Measurements from ENCODE around the gene HERC4.

Gene HERC4

DNA sequence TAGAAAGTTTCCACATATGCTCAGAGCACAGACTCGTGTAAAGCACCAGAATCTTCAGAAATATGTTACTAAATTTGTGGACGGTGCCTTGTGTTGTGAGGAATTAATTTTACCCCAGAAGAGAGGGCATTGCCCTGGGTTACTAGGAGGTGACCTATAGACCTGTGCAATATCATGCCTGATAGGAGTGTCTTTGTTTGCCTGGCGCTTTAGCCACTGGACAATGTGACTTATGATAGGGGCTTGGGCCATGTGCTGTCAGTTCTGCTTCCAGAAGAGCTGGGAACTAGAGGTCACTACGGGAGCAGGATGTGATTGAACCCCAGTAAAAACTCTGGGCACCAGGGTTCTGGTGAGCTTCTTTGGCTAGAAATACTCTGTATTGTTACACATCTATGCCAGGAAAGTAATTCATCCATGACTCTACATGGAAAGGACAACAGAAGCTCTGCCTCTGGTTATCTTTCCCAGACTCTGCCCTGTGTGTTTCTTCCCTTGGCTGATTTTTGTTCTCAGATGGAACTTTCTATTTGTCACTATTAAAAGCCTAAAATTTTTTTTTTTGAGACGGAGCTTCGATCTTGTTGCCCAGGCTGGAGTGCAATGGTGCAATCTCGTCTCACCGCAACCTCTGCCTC lies 115.1 kb downstream of the HERC4 start:
- TF ChIP-seq, protein P1, sequence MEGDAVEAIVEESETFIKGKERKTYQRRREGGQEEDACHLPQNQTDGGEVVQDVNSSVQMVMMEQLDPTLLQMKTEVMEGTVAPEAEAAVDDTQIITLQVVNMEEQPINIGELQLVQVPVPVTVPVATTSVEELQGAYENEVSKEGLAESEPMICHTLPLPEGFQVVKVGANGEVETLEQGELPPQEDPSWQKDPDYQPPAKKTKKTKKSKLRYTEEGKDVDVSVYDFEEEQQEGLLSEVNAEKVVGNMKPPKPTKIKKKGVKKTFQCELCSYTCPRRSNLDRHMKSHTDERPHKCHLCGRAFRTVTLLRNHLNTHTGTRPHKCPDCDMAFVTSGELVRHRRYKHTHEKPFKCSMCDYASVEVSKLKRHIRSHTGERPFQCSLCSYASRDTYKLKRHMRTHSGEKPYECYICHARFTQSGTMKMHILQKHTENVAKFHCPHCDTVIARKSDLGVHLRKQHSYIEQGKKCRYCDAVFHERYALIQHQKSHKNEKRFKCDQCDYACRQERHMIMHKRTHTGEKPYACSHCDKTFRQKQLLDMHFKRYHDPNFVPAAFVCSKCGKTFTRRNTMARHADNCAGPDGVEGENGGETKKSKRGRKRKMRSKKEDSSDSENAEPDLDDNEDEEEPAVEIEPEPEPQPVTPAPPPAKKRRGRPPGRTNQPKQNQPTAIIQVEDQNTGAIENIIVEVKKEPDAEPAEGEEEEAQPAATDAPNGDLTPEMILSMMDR (IDR thresholded peaks at IDR 0.05; ENCODE audit: low read depth, low read length): no peak
- DNase-seq (ENCODE audit: extremely low read depth, low read depth): no peak

DNA sequence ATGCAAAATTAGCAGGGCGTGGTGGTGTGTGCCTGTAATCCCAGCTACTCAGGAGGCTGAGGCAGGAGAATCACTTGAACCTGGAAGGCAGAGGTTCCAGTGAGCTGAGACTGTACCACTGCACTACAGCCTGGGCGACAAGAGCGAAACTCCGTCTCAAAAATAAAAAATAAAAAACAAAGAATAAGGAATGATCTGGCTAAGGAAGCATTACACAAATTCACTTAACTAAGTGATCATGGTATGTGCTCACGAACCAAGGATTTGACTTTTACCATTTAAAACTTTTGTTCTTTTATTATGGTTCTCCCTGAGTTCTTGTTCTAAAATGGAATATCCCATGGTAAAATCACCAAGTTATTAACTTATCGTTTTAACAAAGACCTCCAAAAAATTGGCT lies 119.5 kb downstream of the HERC4 start:
- no peak for DNase-seq (ENCODE audit: extremely low read depth, low read depth)
- TF ChIP-seq, protein P1 (IDR thresholded peaks at IDR 0.05; ENCODE audit: low read depth, low read length): no peak

DNA sequence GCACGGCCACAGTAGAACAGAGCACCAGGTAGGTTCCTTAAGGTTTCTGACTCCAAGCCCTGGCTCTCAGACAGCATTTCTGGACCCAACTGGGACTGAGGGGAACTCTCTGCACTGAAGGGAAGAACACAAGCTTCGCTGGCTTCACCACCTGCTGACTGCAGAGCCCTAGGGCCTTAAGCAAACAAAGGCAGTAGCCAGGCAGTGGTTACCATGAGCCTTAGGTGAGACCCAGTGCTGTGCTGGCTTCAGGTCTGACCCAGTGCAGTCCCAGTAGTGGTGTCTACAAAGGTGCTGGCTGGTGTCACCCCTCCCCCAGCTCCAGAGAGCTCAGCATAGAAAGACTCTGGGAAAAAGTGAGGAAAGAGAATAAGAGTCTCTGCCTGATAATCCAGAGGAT lies 131.2 kb downstream of the HERC4 start:
- TF ChIP-seq, protein P1 (IDR thresholded peaks at IDR 0.05; ENCODE audit: low read depth, low read length): no peak
- DNase-seq (ENCODE audit: extremely low read depth, low read depth): no peak

DNA sequence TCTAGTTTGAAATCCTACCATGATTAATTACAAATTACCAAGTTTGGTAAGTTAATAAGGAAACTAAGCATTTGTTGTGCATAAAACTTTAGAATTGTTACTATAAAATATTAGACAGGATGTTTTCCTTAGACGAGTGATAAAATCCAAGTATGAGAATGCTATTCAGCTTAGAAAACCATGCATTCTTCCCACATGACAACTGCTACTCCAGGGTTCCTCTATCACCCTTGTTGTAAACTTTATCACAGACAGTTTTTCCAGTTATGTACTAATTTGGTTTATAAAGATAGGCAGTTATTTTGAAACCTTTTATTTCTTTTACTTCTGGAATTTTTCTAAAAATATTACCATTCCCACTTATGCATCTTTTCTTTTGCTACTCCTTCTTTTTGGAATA lies 138.7 kb downstream of the HERC4 start:
- TF ChIP-seq, protein P1 (IDR thresholded peaks at IDR 0.05; ENCODE audit: low read depth, low read length): no peak
- DNase-seq (ENCODE audit: extremely low read depth, low read depth): no peak

DNA sequence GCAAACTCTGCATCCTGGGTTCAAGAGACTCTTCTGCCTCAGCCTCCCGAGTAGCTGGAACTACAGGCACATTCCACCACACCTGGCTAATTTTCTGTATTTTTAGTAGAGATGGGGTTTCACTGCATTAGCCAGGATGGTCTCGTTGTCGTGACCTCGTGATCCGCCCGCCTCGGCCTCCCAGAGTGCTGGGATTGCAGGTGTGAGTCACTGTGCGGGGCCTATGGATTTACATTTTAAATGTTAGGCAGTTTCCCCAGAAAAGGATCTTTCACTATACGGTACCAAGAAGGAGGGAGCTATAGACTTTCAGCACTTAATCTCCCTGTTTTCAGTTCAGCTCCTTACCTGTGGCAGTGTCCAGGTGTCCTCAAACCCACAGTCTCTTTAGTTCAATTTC lies 139.9 kb downstream of the HERC4 start:
- TF ChIP-seq, protein P1 (IDR thresholded peaks at IDR 0.05; ENCODE audit: low read depth, low read length): no peak
- DNase-seq (ENCODE audit: extremely low read depth, low read depth): no peak

DNA sequence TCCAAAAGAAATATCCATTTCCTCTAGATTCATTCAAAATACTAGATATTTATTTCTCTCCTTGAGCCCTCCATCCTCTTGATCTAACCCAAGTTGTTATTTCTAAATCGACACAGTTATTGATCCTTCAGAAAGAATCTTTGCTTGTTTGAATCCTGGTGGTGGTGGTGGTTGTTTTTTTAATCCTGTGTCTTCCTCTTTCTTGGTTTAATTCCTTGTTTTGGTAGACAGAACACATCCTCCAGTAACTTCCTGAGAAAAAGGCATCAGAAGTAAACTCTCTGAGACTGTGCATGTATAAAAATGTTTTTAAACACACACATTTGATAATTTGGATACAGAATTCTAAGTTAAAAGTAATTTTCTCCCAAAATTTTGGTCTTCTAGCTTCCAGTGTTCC lies 140.7 kb downstream of the HERC4 start:
- no peak for DNase-seq (ENCODE audit: extremely low read depth, low read depth)
- TF ChIP-seq, protein P1 (IDR thresholded peaks at IDR 0.05; ENCODE audit: low read depth, low read length): no peak

DNA sequence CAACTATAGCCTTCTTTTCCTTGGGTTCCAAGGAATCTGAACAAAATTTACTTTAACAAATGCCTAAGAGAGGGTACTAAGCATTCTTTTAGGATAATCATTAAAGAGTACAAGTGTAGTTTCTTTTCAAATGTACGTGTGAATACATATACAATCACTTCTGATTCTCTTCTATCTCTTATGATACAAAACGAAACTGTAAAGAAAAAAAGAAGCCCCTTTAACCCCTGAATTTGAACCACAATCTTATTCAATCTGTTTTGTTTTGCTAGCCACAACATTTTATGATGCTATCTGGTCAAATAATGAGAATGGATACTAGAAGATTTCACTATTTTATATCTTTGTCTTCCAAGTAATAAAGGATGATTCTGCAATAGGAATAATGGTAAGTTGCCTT lies 141.9 kb downstream of the HERC4 start:
- no peak for DNase-seq (ENCODE audit: extremely low read depth, low read depth)

More for the DNA sequence above, 141.9 kb downstream of the HERC4 start:
- TF ChIP-seq, protein P1 (IDR thresholded peaks at IDR 0.05; ENCODE audit: low read depth, low read length): no peak

Data from AG09319 (cell line).